Mesenchymal stem cell (in vitro differentiated cells and primary cell): ENCODE measurements around the gene CSNK2A1.

Source experiments
- DNase-seq: peaks from one replicate; pipeline ENCODE4 v3.0.0-alpha.2; 2013
- H2AFZ ChIP-seq: one replicate; pipeline ENCODE4 v1.6.1; 2013; ENCODE audit warnings: low read depth, mild to moderate bottlenecking, control low read depth, inconsistent platforms, low read length, moderate library complexity
- H2AK5ac ChIP-seq: 2 replicates; pipeline ENCODE4 v1.6.1; 2013; ENCODE audit warnings: low read length, moderate library complexity, mild to moderate bottlenecking, inconsistent platforms; ENCODE audit not compliant: severe bottlenecking
- H2BK120ac ChIP-seq: one replicate; pipeline ENCODE4 v1.6.1; 2013; ENCODE audit warnings: low read depth, mild to moderate bottlenecking, inconsistent platforms, low read length, moderate library complexity
- H2BK12ac ChIP-seq, 2 experiments: one replicate each; pipeline ENCODE4 v1.6.1; 2013; ENCODE audit warnings: inconsistent platforms in 2 of 2, low read length in 2 of 2, mild to moderate bottlenecking in 2 of 2, moderate library complexity in 2 of 2, control low read depth in 1 of 2
- H2BK15ac ChIP-seq: one replicate; pipeline ENCODE4 v1.6.1; 2013; ENCODE audit warnings: mild to moderate bottlenecking, low read depth, inconsistent platforms; ENCODE audit not compliant: poor library complexity, severe bottlenecking
- H2BK5ac ChIP-seq: 2 replicates; pipeline ENCODE4 v1.6.1; 2013; ENCODE audit warnings: low read depth, mild to moderate bottlenecking, low read length, control low read depth, inconsistent platforms; ENCODE audit not compliant: poor library complexity, severe bottlenecking
- H3K14ac ChIP-seq, 2 experiments: one replicate each; pipeline ENCODE4 v1.6.1; 2013; ENCODE audit warnings: inconsistent platforms in 2 of 2, low read length in 2 of 2, control low read depth in 1 of 2, mild to moderate bottlenecking in 1 of 2, moderate library complexity in 1 of 2
- H3K18ac ChIP-seq, 2 experiments: one replicate each; pipeline ENCODE4 v1.6.1; 2013; ENCODE audit warnings: inconsistent platforms in 2 of 2, low read length in 2 of 2, control low read depth in 1 of 2, low read depth in 1 of 2, mild to moderate bottlenecking in 1 of 2
- H3K23ac ChIP-seq, 2 experiments: one replicate each; pipeline ENCODE4 v1.6.1; 2013; ENCODE audit warnings: inconsistent platforms in 2 of 2, low read length in 2 of 2, mild to moderate bottlenecking in 2 of 2, moderate library complexity in 2 of 2, control low read depth in 1 of 2
- H3K27ac ChIP-seq: 2 replicates; pipeline ENCODE4 v1.5.1; 2013; ENCODE audit warnings: mild to moderate bottlenecking, moderate library complexity, low read length, control low read depth, inconsistent platforms; ENCODE audit not compliant: poor library complexity, severe bottlenecking
- H3K27me3 ChIP-seq, 2 experiments: 2 replicates each; pipeline versions ENCODE4 v1.6.1 to v1.7.0; 2013; ENCODE audit warnings: low read length in 2 of 2, mild to moderate bottlenecking in 2 of 2, moderate library complexity in 2 of 2, control low read depth in 1 of 2, inconsistent platforms in 1 of 2; ENCODE audit not compliant: control insufficient read depth in 1 of 2, insufficient read depth in 1 of 2
- H3K36me3 ChIP-seq, 2 experiments: 2 replicates each; pipeline versions ENCODE4 v1.6.1 to v1.7.0; 2013; ENCODE audit warnings: low read length in 2 of 2, control low read depth in 1 of 2, inconsistent platforms in 1 of 2, low read depth in 1 of 2, mild to moderate bottlenecking in 1 of 2; ENCODE audit not compliant: insufficient read depth in 2 of 2, control insufficient read depth in 1 of 2
- H3K4ac ChIP-seq, 2 experiments: one replicate each; pipeline ENCODE4 v1.6.1; 2013; ENCODE audit warnings: inconsistent platforms in 2 of 2, low read length in 2 of 2, mild to moderate bottlenecking in 2 of 2, moderate library complexity in 2 of 2, control low read depth in 1 of 2, low read depth in 1 of 2
- H3K4me1 ChIP-seq: 2 replicates; pipeline ENCODE4 v1.6.1; 2013; ENCODE audit warnings: low read depth, low read length, control low read depth; ENCODE audit not compliant: control insufficient read depth, insufficient read depth
- H3K4me2 ChIP-seq: 2 replicates; pipeline ENCODE4 v1.6.1; 2013; ENCODE audit warnings: low read length, mild to moderate bottlenecking, inconsistent platforms; ENCODE audit not compliant: poor library complexity, severe bottlenecking
- H3K4me3 ChIP-seq, 2 experiments: 2 replicates each; pipeline versions ENCODE4 v1.5.1 to v1.7.0; 2013; ENCODE audit warnings: low read length in 2 of 2, mild to moderate bottlenecking in 2 of 2, control low read depth in 1 of 2, low read depth in 1 of 2; ENCODE audit not compliant: insufficient read depth in 1 of 2
- H3K79me1 ChIP-seq: replicated peaks from 2 replicates; pipeline ENCODE4 v1.6.1; 2013; ENCODE audit warnings: mild to moderate bottlenecking, control low read depth, low read length, inconsistent platforms; ENCODE audit not compliant: poor library complexity, severe bottlenecking
- H3K9ac ChIP-seq: 2 replicates; pipeline ENCODE4 v1.7.0; 2013; ENCODE audit warnings: mild to moderate bottlenecking, low read length, moderate library complexity
- H3K9me3 ChIP-seq: 2 replicates; pipeline ENCODE4 v1.7.0; 2013; ENCODE audit warnings: mild to moderate bottlenecking, low read length; ENCODE audit not compliant: control insufficient read depth
- H4K8ac ChIP-seq: one replicate; pipeline ENCODE4 v1.6.1; 2013; ENCODE audit warnings: inconsistent platforms, mild to moderate bottlenecking, low read length, moderate library complexity
- H4K91ac ChIP-seq: one replicate; pipeline ENCODE4 v1.6.1; 2013; ENCODE audit warnings: mild to moderate bottlenecking, low read length, inconsistent platforms
- WGBS: methylation state at CpG from one replicate; pipeline ENCODE4 v1.1.7; 2013; ENCODE audit warnings: mixed read lengths; 5-methylcytosine and 5-hydroxymethylcytosine counted together

The CSNK2A1 gene

DNA sequence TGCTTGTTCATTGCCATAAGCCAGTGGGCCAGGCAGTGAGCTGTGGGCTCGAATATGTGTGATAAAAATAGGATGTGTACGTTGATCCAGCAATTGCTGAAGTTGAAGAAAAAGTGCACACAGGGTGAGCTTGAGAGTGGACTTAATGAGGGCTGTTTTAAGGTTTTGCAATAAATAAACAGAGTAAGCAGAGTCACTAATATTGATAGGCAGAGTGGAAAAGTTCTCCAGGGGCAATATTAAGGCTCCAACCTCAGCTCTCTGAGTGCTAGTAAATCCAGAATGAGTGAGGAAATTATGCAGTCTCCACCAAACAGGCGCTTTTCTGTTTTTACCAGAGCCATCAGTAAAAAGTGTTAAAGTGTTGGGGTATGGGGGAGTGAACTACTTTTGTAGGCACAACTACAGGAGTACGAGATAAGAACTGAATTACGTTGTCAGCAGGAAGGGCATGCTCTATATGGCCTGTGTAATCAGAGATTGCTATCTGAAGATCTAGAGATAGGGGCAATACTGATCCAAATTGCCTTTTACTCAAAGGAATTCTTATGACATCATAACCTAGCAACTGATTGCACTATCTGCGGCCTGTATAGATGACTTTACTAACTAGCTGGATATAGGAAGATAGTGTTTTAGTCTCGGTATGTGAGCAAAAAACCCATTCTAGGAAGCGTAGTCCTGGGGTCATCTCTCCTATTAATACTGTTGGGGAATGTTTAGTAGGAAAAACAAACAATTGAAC lies 73.7 kb downstream of the CSNK2A1 start:
- H4K8ac ChIP-seq, result no peak overlapping the region
- no peak overlapping the region for H3K18ac ChIP-seq
- peaks cover 2 to 7% of the 10 kb centered on the region in 2 experiments for H3K36me3 ChIP-seq
- no peak overlapping the region for H2AK5ac ChIP-seq
- no peak overlapping the region for H3K4me3 ChIP-seq
- peaks cover 0 to 5% of the 10 kb centered on the region in 2 experiments for H3K27me3 ChIP-seq
- no peak overlapping the region for H2BK15ac ChIP-seq
- WGBS, result 76% methylated on average over 8 of the region's 8 CpGs
- H3K9ac ChIP-seq, result no peak overlapping the region
- no peak overlapping the region for H3K14ac ChIP-seq
- peaks cover 8% of the 10 kb centered on the region for H3K9me3 ChIP-seq
- no peak overlapping the region for H3K4ac ChIP-seq
- no peak overlapping the region for H4K91ac ChIP-seq
- H2BK120ac ChIP-seq, result no peak overlapping the region
- DNase-seq, result no peak
- H2BK12ac ChIP-seq, result no peak overlapping the region
- H3K79me1 ChIP-seq, result no peaks in the 10 kb centered on the region
- H3K27ac ChIP-seq, result no peak overlapping the region
- H2BK5ac ChIP-seq, result no peak overlapping the region
- H3K4me1 ChIP-seq, result no peaks in the 10 kb centered on the region
- no peak overlapping the region for H3K4me2 ChIP-seq
- no peak overlapping the region for H2AFZ ChIP-seq
- H3K23ac ChIP-seq, result no peak overlapping the region

DNA sequence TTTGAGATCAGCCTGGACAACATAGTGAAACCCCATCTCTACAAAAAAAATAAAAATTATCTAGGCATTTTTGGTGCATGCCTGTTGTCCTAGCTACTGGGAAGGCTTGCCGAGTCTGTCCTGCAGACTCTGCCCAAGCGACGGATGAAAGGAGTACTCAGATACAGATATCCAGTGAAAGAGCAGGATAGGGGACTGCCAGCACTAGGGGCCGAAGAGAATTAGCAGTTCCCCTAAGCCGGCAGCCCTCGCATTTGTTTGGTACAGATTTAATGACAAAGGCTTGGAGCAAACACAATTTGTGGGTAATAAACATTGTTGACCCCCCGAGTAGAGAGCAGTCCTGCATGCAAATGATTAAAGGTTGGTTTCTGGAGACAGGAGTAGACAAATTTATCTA lies 75.8 kb downstream of the CSNK2A1 start:
- Histone ChIP-seq H3K18ac (no peak overlapping the region), H3K4ac (no peak overlapping the region), H4K8ac (no peak overlapping the region), H3K23ac (no peak overlapping the region), H2BK15ac (no peak overlapping the region), H2AFZ (no peak overlapping the region), H2BK12ac (no peak overlapping the region), H3K4me2 (no peak overlapping the region), H3K36me3 (no peaks in the 10 kb centered on the region), H3K79me1 (no peaks in the 10 kb centered on the region), H4K91ac (no peak overlapping the region), H3K27me3 (peaks cover 0 to 5% of the 10 kb centered on the region in 2 experiments), H2AK5ac (no peak overlapping the region), H3K14ac (no peak overlapping the region), H2BK120ac (no peak overlapping the region), H2BK5ac (no peak overlapping the region), H3K9ac (no peak overlapping the region), H3K9me3 (peaks cover 8% of the 10 kb centered on the region), H3K4me3 (no peak overlapping the region), H3K27ac (no peak overlapping the region), H3K4me1 (peaks cover 1% of the 10 kb centered on the region)
- DNase-seq, result no peak
- 89% methylated on average over 7 of the region's 7 CpGs for WGBS

DNA sequence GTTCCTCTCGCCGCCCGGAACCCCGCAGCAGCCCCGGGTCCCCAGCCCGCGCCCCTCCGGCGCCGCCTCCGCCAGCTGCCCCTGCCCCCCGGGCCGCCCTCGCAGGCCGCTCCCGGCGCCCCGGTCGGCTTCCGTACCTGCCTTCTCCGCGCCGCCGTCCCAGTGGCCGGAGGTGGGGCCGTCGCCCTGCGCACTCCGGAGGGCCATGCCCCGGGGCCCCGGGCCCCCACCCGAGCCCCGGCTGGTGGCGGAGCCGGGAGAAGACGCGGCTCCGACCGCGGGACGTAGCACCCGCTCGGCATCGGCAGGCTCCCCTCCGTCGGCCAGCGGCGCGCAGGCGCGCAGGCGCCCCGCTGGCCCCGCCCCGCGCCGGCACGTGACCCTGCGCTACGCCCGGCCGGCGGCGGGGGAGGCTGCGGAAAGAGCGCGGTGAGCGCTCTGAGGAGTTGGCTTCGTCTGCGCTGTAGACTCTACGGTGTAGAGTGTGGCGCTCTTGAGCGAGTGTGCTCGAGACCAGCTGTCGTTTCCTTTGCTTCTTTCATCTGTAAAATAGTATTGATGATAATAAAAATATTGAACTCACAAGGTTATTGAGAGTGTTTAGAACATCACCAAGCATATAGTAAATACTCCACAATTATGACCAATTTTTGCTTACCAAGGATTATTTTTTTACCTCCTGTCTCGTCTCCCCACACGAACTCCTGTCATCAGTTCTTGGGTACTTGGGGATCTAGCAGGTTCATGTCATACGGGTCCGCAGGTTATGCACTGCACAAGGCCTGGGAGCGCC lies 81.2 kb downstream of the CSNK2A1 start, which contains the start of gene TBC1D20:
TSS of gene TBC1D20 (minus strand) at position 335 of the 793 bp plus-strand sequence. CDS start at position 207, 128 bp downstream.
- Histone ChIP-seq H3K4me2 (peak within 1 kb of the TSS; percentile 77), H3K23ac (peak within 1 kb of the TSS; percentile 65 to 89), H3K4ac (peak within 1 kb of the TSS in 1 of 2 experiments; percentile 94), H3K4me1 (peaks cover 7% of the 10 kb centered on the region), H3K36me3 (peaks cover 0 to 2% of the 10 kb centered on the region in 2 experiments), H3K9me3 (no peaks in the 10 kb centered on the region), H4K8ac (peak within 1 kb of the TSS; percentile 7), H2BK5ac (peak within 1 kb of the TSS; percentile 90), H3K14ac (peak within 1 kb of the TSS; percentile 40 to 91), H4K91ac (peak within 1 kb of the TSS; percentile 11), H2AK5ac (no peak within 1 kb of the TSS), H2BK12ac (no peak within 1 kb of the TSS), H2AFZ (peak within 1 kb of the TSS; percentile 18), H3K4me3 (peak within 1 kb of the TSS; percentile 85 to 98), H3K27me3 (no peaks in the 10 kb centered on the region), H3K18ac (peak within 1 kb of the TSS; percentile 63 to 90), H3K27ac (peak within 1 kb of the TSS; percentile 78), H2BK15ac (peak within 1 kb of the TSS; percentile 63), H2BK120ac (peak within 1 kb of the TSS; percentile 96), H3K79me1 (peaks cover 2% of the 10 kb centered on the region), H3K9ac (peak within 1 kb of the TSS; percentile 99)
- 3% methylated on average over 50 of the region's 80 CpGs for WGBS
- peak; percentile 85 for DNase-seq
